Adrenal gland (tissue), 12 donors: ENCODE measurements around the gene TAAR9. TPM values are rescaled to one million over a fixed set of nuclear protein-coding genes. Genes with fewer than 3 reads are reported as not detected.
"Not testable (repeated sequence)": the region's sequence is repeated elsewhere in the genome, so short reads cannot be mapped to it uniquely, and the experiment has no call there.

Source experiments
- DNase-seq, 7 donors: peaks; one replicate each; pipeline ENCODE4 v3.0.0-alpha.2; 2019 to 2020
- H3K27ac ChIP-seq, 5 donors: fragments of 200-600 bp; sonication (generic) in 4 of 5; 1 replicate in 3 of 5; 2 replicates in 2 of 5; pipeline versions ENCODE4 v1.5.1 to v1.8.0; 2016 to 2020; ENCODE audit warnings: mild to moderate bottlenecking in 1 of 5
- H3K27me3 ChIP-seq: fragments of 200-600 bp; 2 replicates; pipeline ENCODE4 v1.8.0; 2021
- H3K36me3 ChIP-seq, 2 donors: fragments of 200-600 bp; replicated peaks in 1 of 2; 1 replicate in 1 of 2; 2 replicates in 1 of 2; pipeline versions ENCODE4 v1.5.1 to v1.8.0; 2018 to 2022
- H3K4me1 ChIP-seq, 2 donors: fragments of 200-600 bp; replicated peaks in 1 of 2; 1 replicate in 1 of 2; 2 replicates in 1 of 2; pipeline versions ENCODE4 v1.5.1 to v1.8.0; 2018 to 2021
- H3K4me3 ChIP-seq, 4 donors: fragments of 200-600 bp; sonication (generic) in 3 of 4; one replicate each; pipeline ENCODE4 v1.5.1; 2016 to 2018
- H3K9me3 ChIP-seq, 3 donors: fragments of 200-600 bp; sonication (generic) in 1 of 3; replicated peaks in 1 of 3; 1 replicate in 2 of 3; 2 replicates in 1 of 3; pipeline versions ENCODE4 v1.5.1 to v1.8.0; 2016 to 2021
- POLR2A ChIP-seq, 2 donors: fragments of 450-650 bp; IDR thresholded peaks; one replicate each; pipeline ENCODE4 v1.6.1; 2017; ENCODE audit warnings: antibody characterized with exemption in 2 of 2, mild to moderate bottlenecking in 2 of 2, moderate library complexity in 1 of 2
- WGBS, 4 donors: extraction: QIAGEN DNeasy Blood & Tissue Kit in 2 of 4; methylation state at CpG; one replicate each; pipeline versions ENCODE4 v1.1.5 to v1.1.7; 2013 to 2017; 5-methylcytosine and 5-hydroxymethylcytosine counted together
- intact Hi-C, 2 donors: fragments of 100-400 bp; cut with DNase I; formaldehyde crosslinking; loops; one replicate each; pipeline versions ENCODE4 v1.14.1 to v1.15.0; 2022 to 2023
- polyA plus RNA-seq, 3 donors: library from polyadenylated mRNA; stranded (reverse); fragments of 200-250 nt in 2 of 3; fragments of 350-450 nt in 1 of 3; fragmentation: Illumina TruSeq in 1 of 3; extraction: RNeasy Lipid Tissue Mini Kit (QIAGEN cat#74804) in 1 of 3; gene quantifications; one replicate each; pipeline ENCODE4 v1.2.3, GENCODE V29; 2013 to 2014
- total RNA-seq, 9 donors: library from RNA; depleted of rRNA in 4 of 9; stranded (reverse); fragments of >200 nt in 4 of 9; fragments of 120-200 nt in 1 of 9; fragmentation: NEBNext Ultra II Directional in 1 of 9; extraction: Animal tissue kit (Norgen Biotek cat#: 25700) in 1 of 9; gene quantifications; one replicate each; pipeline versions ENCODE4 v1.1.0 to v1.2.4, GENCODE V29; 2013 to 2023
- TF ChIP-seq, protein P1 (sequence below), 6 experiments: fragments of 450-650 bp in 4 of 6; fragments of 200-600 bp in 2 of 6; sonication (generic) in 1 of 6; IDR thresholded peaks; 1 replicate in 5 of 6; 2 replicates in 1 of 6; pipeline versions ENCODE4 v1.5.1 to v1.8.0; 2016 to 2021; ENCODE audit warnings: antibody characterized with exemption in 6 of 6, mild to moderate bottlenecking in 2 of 6, moderate library complexity in 1 of 6
- donor health status: healthy with polysubstance abuse.
- donor health status: Bipolar disorder and iron deficiency.
- donor health status: DM: yes; HTN: yes; CAD: no.
- donor health status: DM: no; HTN: no; CAD: no.
- donor health status: DM: no; HTN: no; CAD: no.
- donor health status: DM: yes; HTN: yes; CAD: no.

TAAR9 gene
- total and polyA plus RNA-seq, 12 donors: not detected

DNA sequence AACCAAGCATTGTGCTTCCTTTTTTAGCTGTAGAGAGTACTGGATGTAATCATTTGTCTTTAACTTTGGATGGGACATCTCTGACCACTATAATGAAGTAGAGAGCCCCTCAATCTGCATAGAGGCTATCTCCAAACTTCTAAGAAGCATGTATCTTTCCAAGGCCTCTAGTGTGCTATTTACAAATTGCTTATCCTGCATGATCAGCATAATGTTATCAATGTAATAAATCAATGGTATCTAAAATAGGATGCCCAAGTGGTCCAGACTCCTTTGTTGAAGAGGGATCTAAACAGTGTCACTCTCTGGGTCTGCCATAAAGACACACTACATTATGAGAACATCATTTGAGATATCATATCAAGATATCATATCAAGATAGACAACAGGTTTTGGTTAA is 6.7 kb downstream of the TAAR9 start:
- Histone ChIP-seq H3K4me3 (no peak overlapping the region), H3K27ac (no peak overlapping the region), H3K9me3 (no peaks in the 10 kb centered on the region), H3K27me3 (peaks cover 11% of the 10 kb centered on the region), H3K4me1 (no peaks in the 10 kb centered on the region), H3K36me3 (no peaks in the 10 kb centered on the region)
- intact Hi-C loops: no loop called here
- no peak for TF ChIP-seq POLR2A (IDR thresholded peaks at IDR 0.05)
- TF ChIP-seq, protein P1, sequence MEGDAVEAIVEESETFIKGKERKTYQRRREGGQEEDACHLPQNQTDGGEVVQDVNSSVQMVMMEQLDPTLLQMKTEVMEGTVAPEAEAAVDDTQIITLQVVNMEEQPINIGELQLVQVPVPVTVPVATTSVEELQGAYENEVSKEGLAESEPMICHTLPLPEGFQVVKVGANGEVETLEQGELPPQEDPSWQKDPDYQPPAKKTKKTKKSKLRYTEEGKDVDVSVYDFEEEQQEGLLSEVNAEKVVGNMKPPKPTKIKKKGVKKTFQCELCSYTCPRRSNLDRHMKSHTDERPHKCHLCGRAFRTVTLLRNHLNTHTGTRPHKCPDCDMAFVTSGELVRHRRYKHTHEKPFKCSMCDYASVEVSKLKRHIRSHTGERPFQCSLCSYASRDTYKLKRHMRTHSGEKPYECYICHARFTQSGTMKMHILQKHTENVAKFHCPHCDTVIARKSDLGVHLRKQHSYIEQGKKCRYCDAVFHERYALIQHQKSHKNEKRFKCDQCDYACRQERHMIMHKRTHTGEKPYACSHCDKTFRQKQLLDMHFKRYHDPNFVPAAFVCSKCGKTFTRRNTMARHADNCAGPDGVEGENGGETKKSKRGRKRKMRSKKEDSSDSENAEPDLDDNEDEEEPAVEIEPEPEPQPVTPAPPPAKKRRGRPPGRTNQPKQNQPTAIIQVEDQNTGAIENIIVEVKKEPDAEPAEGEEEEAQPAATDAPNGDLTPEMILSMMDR (IDR thresholded peaks at IDR 0.05): no peak
- no peak for DNase-seq

- TF ChIP-seq, protein P1 (IDR thresholded peaks at IDR 0.05): no peak
- no peak for TF ChIP-seq POLR2A (IDR thresholded peaks at IDR 0.05)
- Histone ChIP-seq H3K4me1 (no peaks in the 10 kb centered on the region), H3K27me3 (no peaks in the 10 kb centered on the region), H3K9me3 (no peaks in the 10 kb centered on the region), H3K4me3 (no peak overlapping the region), H3K27ac (no peak overlapping the region), H3K36me3 (no peaks in the 10 kb centered on the region)
- intact Hi-C loops: no loop called here
- WGBS, 4 donors: 80 to 90% (median 85%) methylated on average over 4 of the region's 4 CpGs
- no peak for DNase-seq
Measured at GRCh38 chr6:132548746-132549463, 10.8 kb downstream of the TAAR9 start.

DNA sequence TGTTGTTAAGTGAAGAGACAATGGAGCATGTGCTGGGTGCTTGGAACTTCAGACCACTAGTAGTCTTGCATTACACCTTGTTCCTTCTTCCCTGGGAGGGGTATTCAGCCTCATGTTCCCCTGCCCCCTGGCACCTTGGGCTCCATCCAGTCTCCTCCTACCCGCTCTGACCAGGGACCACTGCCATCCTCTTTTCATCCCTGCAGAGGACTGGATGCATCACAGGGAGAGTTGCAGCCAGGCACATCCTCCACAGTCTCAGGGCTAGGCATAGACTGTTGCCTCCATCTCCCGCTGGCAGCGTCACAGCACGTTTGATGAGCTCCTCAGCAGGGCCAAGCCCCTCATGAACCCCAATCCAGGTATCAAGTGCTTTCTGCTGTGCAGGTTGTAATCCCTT is 13.1 kb downstream of the TAAR9 start:
- Histone ChIP-seq H3K4me1 (no peaks in the 10 kb centered on the region), H3K9me3 (no peaks in the 10 kb centered on the region), H3K36me3 (no peaks in the 10 kb centered on the region), H3K27ac (no peak overlapping the region), H3K4me3 (no peak overlapping the region), H3K27me3 (no peaks in the 10 kb centered on the region)
- no peak for TF ChIP-seq POLR2A (IDR thresholded peaks at IDR 0.05)
- TF ChIP-seq, protein P1 (IDR thresholded peaks at IDR 0.05): no peak
- no peak for DNase-seq
- intact Hi-C loops: no loop called here
- WGBS, 4 donors: 72 to 89% (median 82%) methylated on average over 4 of the region's 4 CpGs

DNA sequence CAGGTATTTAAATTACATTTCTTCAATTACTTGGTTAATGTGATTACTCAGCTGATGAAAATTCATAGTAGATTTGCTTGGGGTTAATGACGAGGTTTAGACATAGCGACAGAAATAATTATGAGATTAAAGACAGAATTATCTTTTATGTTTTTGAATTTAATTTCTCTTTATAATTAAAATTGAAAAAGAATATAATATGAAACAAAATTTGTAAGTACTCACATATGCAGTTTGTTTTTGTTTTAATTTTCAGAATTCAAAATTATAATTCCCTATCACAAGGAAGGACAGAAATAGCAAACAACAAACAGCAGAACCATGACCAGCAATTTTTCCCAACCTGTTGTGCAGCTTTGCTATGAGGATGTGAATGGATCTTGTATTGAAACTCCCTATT is 14.3 kb downstream of the TAAR9 start, which contains the start of gene TAAR8:
Gene TAAR8, plus strand, starts transcription at position 301 of the 400 bp plus-strand sequence. Its CDS starts 21 bp downstream, at position 322.
- H3K9me3 ChIP-seq: no peaks in the 10 kb centered on the region
- H3K27me3 ChIP-seq: no peaks in the 10 kb centered on the region
- intact Hi-C loops: no loop called here
- H3K36me3 ChIP-seq: no peaks in the 10 kb centered on the region
- H3K27ac ChIP-seq: no peak within 1 kb of the TSS
- WGBS, 4 donors: 91 to 94% (median 92%) methylated on average over 2 of the region's 2 CpGs
- no peaks in the 10 kb centered on the region for H3K4me1 ChIP-seq
- no peak within 1 kb of the TSS for H3K4me3 ChIP-seq
- DNase-seq: no peak
- TF ChIP-seq, protein P1 (IDR thresholded peaks at IDR 0.05): no peak
- no peak for TF ChIP-seq POLR2A (IDR thresholded peaks at IDR 0.05)

GRCh38 chr6:132560087-132560486 is 22.0 kb downstream of the TAAR9 start:
- H3K9me3 ChIP-seq, H3K36me3 ChIP-seq, H3K4me1 ChIP-seq, DNase-seq, H3K27ac ChIP-seq, intact Hi-C loops, H3K4me3 ChIP-seq, H3K27me3 ChIP-seq: not testable (repeated sequence)
- 50 to 76% (median 59%) methylated on average over 3 of the region's 3 CpGs for WGBS, 4 donors
